Measurements from ENCODE around the gene HIF3A. TPM values are rescaled to one million over a fixed set of nuclear protein-coding genes. Genes with fewer than 3 reads are reported as not detected.

The HIF3A gene
- total and polyA plus RNA-seq, 12 donors, result 2.7 to 69.0 (median 24.0) TPM

DNA sequence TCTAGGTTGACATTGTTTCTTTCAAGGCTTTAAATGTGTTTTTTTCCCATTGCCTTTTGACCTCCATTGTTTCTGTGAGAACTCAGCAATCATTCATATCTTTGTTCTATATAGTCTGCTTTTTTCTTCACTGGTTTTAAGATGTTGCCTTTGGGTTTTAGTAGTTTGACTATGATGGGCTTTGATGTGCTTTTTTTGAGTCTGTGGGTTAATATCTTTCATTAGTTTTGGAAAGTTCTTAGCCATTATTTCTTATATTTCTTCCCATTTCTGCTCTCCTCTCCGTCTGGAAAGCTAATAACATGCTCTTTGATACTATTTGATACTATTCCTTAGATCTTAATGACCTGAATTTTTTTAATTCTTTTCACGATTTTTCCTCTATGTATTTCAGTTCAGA is 83.8 kb downstream of the HIF3A start:
- peaks cover 0 to 90% of the 10 kb centered on the region in 2 donors for H3K36me3 ChIP-seq (replicated peaks in 1 of 2)
- no peak overlapping the region for H3K4me3 ChIP-seq
- H3K4me1 ChIP-seq (replicated peaks in 1 of 2), result peaks cover 0 to 40% of the 10 kb centered on the region in 2 donors
- DNase-seq, result no peak
- no peaks in the 10 kb centered on the region for H3K27me3 ChIP-seq
- intact Hi-C loops (cut with DNase I), result loop anchor here in 1 of 2 donors (10.0 kb wide), 1 partner anchor 96 kb away; no protein-coding TSS in a partner anchor
- H3K27ac ChIP-seq, result no peak overlapping the region
- H3K9me3 ChIP-seq (replicated peaks in 1 of 3), result no peaks in the 10 kb centered on the region
- no peak for TF ChIP-seq POLR2A (IDR thresholded peaks at IDR 0.05)
- TF ChIP-seq, protein P1, sequence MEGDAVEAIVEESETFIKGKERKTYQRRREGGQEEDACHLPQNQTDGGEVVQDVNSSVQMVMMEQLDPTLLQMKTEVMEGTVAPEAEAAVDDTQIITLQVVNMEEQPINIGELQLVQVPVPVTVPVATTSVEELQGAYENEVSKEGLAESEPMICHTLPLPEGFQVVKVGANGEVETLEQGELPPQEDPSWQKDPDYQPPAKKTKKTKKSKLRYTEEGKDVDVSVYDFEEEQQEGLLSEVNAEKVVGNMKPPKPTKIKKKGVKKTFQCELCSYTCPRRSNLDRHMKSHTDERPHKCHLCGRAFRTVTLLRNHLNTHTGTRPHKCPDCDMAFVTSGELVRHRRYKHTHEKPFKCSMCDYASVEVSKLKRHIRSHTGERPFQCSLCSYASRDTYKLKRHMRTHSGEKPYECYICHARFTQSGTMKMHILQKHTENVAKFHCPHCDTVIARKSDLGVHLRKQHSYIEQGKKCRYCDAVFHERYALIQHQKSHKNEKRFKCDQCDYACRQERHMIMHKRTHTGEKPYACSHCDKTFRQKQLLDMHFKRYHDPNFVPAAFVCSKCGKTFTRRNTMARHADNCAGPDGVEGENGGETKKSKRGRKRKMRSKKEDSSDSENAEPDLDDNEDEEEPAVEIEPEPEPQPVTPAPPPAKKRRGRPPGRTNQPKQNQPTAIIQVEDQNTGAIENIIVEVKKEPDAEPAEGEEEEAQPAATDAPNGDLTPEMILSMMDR (IDR thresholded peaks at IDR 0.05), result no peak
- 94 to 97% (median 96%) methylated on average over 2 of the region's 2 CpGs for WGBS, 4 donors

DNA sequence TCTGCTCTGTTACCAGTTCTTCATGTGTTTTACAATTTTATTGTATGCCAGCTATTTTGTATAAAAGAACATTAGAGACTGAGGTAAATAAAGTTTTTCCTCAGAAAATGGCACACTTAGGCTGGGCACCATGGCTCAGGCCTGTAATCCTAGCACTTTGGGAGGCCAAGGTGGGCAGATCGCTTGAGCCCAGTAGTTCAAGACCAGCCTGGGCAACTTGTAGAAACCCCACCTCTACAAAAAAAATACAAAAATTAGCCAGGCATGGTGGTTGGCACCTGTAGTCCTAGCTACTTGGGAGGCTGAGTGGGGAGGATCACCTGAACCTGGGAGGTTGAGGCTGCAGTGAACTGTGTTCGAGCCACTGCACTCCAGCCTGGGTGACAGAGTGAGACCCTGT is 84.5 kb downstream of the HIF3A start:
- 96 to 100% (median 98%) methylated on average over 2 of the region's 2 CpGs for WGBS, 4 donors
- no peak overlapping the region for H3K27ac ChIP-seq
- H3K27me3 ChIP-seq, result no peaks in the 10 kb centered on the region
- no peak for TF ChIP-seq POLR2A (IDR thresholded peaks at IDR 0.05)
- TF ChIP-seq, protein P1 (IDR thresholded peaks at IDR 0.05), result no peak
- H3K9me3 ChIP-seq (replicated peaks in 1 of 3), result no peaks in the 10 kb centered on the region
- no peak overlapping the region for H3K4me3 ChIP-seq
- H3K36me3 ChIP-seq (replicated peaks in 1 of 2), result peaks cover 0 to 83% of the 10 kb centered on the region in 2 donors
- intact Hi-C loops (cut with DNase I), result loop anchor here in 1 of 2 donors (10.0 kb wide), 1 partner anchor 97 kb away; no protein-coding TSS in a partner anchor
- H3K4me1 ChIP-seq (replicated peaks in 1 of 2), result peaks cover 0 to 40% of the 10 kb centered on the region in 2 donors
- DNase-seq, result peak in 4 of 7 donors; percentile 4 to 42 (median 6)

DNA sequence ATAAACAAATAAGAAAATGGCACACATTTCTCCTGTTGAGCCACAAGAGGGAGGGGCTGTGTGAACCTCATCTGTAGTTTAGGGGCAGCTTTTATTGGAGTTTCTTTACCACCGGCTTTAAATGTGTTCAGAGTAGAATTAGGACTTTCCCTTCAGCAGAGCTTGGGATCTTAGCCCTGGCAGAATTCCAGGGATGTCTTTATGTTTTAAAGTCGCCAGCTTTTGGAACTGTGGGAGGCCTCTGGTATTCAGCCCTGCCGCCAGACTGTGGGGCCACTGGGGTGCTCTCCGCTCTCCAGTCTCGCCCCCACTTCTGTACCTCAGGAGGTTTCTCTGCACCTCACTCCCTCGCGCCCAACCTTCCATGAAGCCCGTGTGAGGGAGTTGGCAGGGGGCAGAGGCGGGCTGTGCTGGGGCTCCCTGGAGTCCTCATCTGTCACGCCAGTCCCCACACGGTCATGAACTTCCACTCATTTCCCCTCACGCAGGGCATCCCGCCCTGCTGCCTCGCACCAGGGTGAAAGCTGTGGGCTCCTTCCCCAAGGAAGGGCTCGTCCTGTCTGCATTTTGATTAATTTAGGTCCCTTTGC is 85.0 kb downstream of the HIF3A start:
- peak in 4 of 7 donors; percentile 10 to 44 (median 16) for DNase-seq
- Histone ChIP-seq H3K27ac (no peak overlapping the region), H3K9me3 (replicated peaks in 1 of 3) (no peaks in the 10 kb centered on the region), H3K36me3 (replicated peaks in 1 of 2) (peaks cover 0 to 81% of the 10 kb centered on the region in 2 donors), H3K27me3 (no peaks in the 10 kb centered on the region), H3K4me1 (replicated peaks in 1 of 2) (peaks cover 0 to 40% of the 10 kb centered on the region in 2 donors), H3K4me3 (no peak overlapping the region)
- TF ChIP-seq, protein P1 (IDR thresholded peaks at IDR 0.05), result no peak
- TF ChIP-seq POLR2A (IDR thresholded peaks at IDR 0.05), result no peak
- intact Hi-C loops (cut with DNase I), result loop anchor here in 1 of 2 donors (10.0 kb wide), 1 partner anchor 97 kb away; no protein-coding TSS in a partner anchor
- 87 to 93% (median 91%) methylated on average over 15 of the region's 15 CpGs for WGBS, 4 donors

DNA sequence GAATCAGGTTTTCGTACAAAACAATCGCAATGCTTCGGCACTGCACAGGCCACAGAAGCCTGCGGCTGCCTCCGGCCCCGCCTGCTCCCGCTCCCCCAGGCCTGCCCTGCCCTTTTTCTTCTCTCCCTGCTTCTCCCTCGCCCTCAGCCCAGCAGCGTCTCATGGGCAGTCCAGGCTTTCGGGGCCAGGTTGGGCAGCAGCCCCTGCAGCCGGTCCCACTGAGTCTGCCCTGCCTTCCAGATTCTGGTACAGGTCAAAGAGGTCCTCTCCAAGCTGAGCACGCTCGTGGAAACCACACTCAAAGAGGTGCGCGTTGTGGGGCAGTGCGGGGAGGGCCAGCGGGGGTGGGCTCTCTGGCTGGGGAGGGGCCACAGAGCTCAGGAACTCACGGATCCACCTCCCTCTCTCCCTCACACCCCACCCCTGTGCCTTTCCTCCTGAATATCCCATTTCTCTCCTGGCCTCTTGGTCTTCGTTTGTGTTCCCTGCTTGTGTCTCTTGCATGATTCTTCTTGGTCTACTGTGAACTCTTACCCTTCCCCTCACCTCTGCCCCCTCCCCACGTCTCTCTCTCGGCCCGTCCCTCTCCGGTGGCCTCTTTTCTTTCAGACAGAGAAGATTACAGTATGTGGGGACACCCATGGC is 86.5 kb downstream of the HIF3A start:
- Histone ChIP-seq H3K4me1 (replicated peaks in 1 of 2) (peaks cover 0 to 33% of the 10 kb centered on the region in 2 donors), H3K9me3 (replicated peaks in 1 of 3) (no peaks in the 10 kb centered on the region)

More for the DNA sequence above, 86.5 kb downstream of the HIF3A start:
- peak in 4 of 7 donors; percentile 9 to 30 (median 15) for DNase-seq
- WGBS, 4 donors, result 84 to 87% (median 86%) methylated on average over 22 of the region's 23 CpGs
- intact Hi-C loops (cut with DNase I), result loop anchor here in 1 of 2 donors (10.0 kb wide), 1 partner anchor 98 kb away; no protein-coding TSS in a partner anchor
- H3K27me3 ChIP-seq, result no peaks in the 10 kb centered on the region
- no peak overlapping the region for H3K27ac ChIP-seq
- peaks cover 0 to 84% of the 10 kb centered on the region in 2 donors for H3K36me3 ChIP-seq (replicated peaks in 1 of 2)
- no peak overlapping the region for H3K4me3 ChIP-seq
- TF ChIP-seq, protein P1 (IDR thresholded peaks at IDR 0.05), result no peak
- no peak for TF ChIP-seq POLR2A (IDR thresholded peaks at IDR 0.05)
